Peyer's patch (tissue), 4 donors: ENCODE measurements around the gene ANO10.

ENCODE experiments used
- POLR2A ChIP-seq, 2 donors: fragments of 450-650 bp; IDR thresholded peaks; one replicate each; pipeline ENCODE4 v1.5.1; 2017; ENCODE audit warnings: antibody characterized with exemption in 2 of 2, mild to moderate bottlenecking in 2 of 2, moderate library complexity in 2 of 2
- TF ChIP-seq, protein P1 (sequence below), 6 experiments: fragments of 450-650 bp in 4 of 6; fragments of 200-600 bp in 2 of 6; sonication (generic) in 1 of 6; IDR thresholded peaks; one replicate each; pipeline ENCODE4 v1.5.1; 2017 to 2019; ENCODE audit warnings: antibody characterized with exemption in 6 of 6, mild to moderate bottlenecking in 3 of 6, moderate library complexity in 1 of 6

DNA sequence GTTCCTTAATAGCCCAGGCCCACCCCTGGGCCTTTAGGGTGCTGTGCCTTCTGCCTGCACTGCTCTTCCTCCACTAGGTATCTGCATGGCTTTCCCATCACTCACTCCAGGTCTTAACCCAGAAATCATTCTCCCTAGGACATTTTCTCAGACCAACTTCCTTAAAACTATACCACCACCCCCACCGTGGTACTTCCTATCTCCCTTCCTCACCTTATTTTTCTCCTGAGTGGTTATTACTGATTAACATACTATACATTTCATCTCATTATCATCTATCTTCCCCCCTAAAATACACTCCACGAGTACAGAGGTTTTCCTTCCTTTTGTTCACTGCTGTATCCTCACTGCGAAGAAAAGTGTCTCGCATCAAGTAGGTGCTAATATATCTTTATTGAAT is 115.2 kb downstream of the ANO10 start:
- TF ChIP-seq, protein P1, sequence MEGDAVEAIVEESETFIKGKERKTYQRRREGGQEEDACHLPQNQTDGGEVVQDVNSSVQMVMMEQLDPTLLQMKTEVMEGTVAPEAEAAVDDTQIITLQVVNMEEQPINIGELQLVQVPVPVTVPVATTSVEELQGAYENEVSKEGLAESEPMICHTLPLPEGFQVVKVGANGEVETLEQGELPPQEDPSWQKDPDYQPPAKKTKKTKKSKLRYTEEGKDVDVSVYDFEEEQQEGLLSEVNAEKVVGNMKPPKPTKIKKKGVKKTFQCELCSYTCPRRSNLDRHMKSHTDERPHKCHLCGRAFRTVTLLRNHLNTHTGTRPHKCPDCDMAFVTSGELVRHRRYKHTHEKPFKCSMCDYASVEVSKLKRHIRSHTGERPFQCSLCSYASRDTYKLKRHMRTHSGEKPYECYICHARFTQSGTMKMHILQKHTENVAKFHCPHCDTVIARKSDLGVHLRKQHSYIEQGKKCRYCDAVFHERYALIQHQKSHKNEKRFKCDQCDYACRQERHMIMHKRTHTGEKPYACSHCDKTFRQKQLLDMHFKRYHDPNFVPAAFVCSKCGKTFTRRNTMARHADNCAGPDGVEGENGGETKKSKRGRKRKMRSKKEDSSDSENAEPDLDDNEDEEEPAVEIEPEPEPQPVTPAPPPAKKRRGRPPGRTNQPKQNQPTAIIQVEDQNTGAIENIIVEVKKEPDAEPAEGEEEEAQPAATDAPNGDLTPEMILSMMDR (IDR thresholded peaks at IDR 0.05) = no peak
- TF ChIP-seq POLR2A (IDR thresholded peaks at IDR 0.05) = no peak
